ENCODE results near the gene PARD3.

PARD3 gene

GRCh38 chr10:34499612-34500279 is 315.4 kb downstream of the PARD3 start:
- DNase-seq (ENCODE audit: low read depth in 2 of 2) = no peak

- DNase-seq (ENCODE audit: low read depth in 2 of 2) = no peak
Observed at GRCh38 chr10:34498821-34499220, 316.3 kb downstream of the PARD3 start.

GRCh38 chr10:34495938-34496337 is 319.2 kb downstream of the PARD3 start:
- DNase-seq (ENCODE audit: low read depth in 2 of 2) = no peak

GRCh38 chr10:34494012-34494411 is 321.1 kb downstream of the PARD3 start:
- no peak for DNase-seq (ENCODE audit: low read depth in 2 of 2)

- DNase-seq (ENCODE audit: low read depth in 2 of 2) = no peak
Observed at GRCh38 chr10:34492081-34492480, 323.0 kb downstream of the PARD3 start.

- DNase-seq (ENCODE audit: low read depth in 2 of 2) = no peak
Observed at GRCh38 chr10:34491678-34492077, 323.4 kb downstream of the PARD3 start.

- no peak for DNase-seq (ENCODE audit: low read depth in 2 of 2)
Observed at GRCh38 chr10:34489973-34490745, 324.9 kb downstream of the PARD3 start.

- DNase-seq (ENCODE audit: low read depth in 2 of 2) = no peak
Observed at GRCh38 chr10:34489411-34489810, 325.7 kb downstream of the PARD3 start.

GRCh38 chr10:34488476-34489130 is 326.5 kb downstream of the PARD3 start:
- no peak for DNase-seq (ENCODE audit: low read depth in 2 of 2)

GRCh38 chr10:34486008-34486407 is 329.1 kb downstream of the PARD3 start:
- no peak for DNase-seq (ENCODE audit: low read depth in 2 of 2)

GRCh38 chr10:34484164-34484563 is 330.9 kb downstream of the PARD3 start:
- DNase-seq (ENCODE audit: low read depth in 2 of 2) = no peak

GRCh38 chr10:34480345-34480744 is 334.8 kb downstream of the PARD3 start:
- no peak for DNase-seq (ENCODE audit: low read depth in 2 of 2)

GRCh38 chr10:34479520-34480179 is 335.4 kb downstream of the PARD3 start:
- no peak for DNase-seq (ENCODE audit: low read depth in 2 of 2)

- no peak for DNase-seq (ENCODE audit: low read depth in 2 of 2)
Observed at GRCh38 chr10:34477249-34477648, 337.8 kb downstream of the PARD3 start.

- no peak for DNase-seq (ENCODE audit: low read depth in 2 of 2)
Observed at GRCh38 chr10:34476608-34477007, 338.5 kb downstream of the PARD3 start.

- no peak for DNase-seq (ENCODE audit: low read depth in 2 of 2)
Observed at GRCh38 chr10:34475786-34476185, 339.3 kb downstream of the PARD3 start.

GRCh38 chr10:34475274-34475646 is 339.8 kb downstream of the PARD3 start:
- no peak for DNase-seq (ENCODE audit: low read depth in 2 of 2)

GRCh38 chr10:34474555-34475273 is 340.4 kb downstream of the PARD3 start:
- no peak for DNase-seq (ENCODE audit: low read depth in 2 of 2)

- DNase-seq (ENCODE audit: low read depth in 2 of 2) = no peak
Observed at GRCh38 chr10:34474009-34474376, 341.1 kb downstream of the PARD3 start.

GRCh38 chr10:34473174-34474008 is 341.7 kb downstream of the PARD3 start:
- DNase-seq (ENCODE audit: low read depth in 2 of 2) = no peak

- DNase-seq (ENCODE audit: low read depth in 2 of 2) = no peak
Observed at GRCh38 chr10:34470307-34470706, 344.8 kb downstream of the PARD3 start.
